Measurements from ENCODE around the gene HOXD13. TPM values are rescaled to one million over a fixed set of nuclear protein-coding genes. Genes with fewer than 3 reads are reported as not detected.

Gene HOXD13
- total RNA-seq, 1 experiment from 2014 or later: 2.6 TPM

- no peak for DNase-seq (ENCODE audit: low read depth)
Observed at GRCh38 chr2:176130957-176131847, 38.7 kb downstream of the HOXD13 start.

GRCh38 chr2:176131848-176132158 lies 39.3 kb downstream of the HOXD13 start:
- no peak for DNase-seq (ENCODE audit: low read depth)

DNA sequence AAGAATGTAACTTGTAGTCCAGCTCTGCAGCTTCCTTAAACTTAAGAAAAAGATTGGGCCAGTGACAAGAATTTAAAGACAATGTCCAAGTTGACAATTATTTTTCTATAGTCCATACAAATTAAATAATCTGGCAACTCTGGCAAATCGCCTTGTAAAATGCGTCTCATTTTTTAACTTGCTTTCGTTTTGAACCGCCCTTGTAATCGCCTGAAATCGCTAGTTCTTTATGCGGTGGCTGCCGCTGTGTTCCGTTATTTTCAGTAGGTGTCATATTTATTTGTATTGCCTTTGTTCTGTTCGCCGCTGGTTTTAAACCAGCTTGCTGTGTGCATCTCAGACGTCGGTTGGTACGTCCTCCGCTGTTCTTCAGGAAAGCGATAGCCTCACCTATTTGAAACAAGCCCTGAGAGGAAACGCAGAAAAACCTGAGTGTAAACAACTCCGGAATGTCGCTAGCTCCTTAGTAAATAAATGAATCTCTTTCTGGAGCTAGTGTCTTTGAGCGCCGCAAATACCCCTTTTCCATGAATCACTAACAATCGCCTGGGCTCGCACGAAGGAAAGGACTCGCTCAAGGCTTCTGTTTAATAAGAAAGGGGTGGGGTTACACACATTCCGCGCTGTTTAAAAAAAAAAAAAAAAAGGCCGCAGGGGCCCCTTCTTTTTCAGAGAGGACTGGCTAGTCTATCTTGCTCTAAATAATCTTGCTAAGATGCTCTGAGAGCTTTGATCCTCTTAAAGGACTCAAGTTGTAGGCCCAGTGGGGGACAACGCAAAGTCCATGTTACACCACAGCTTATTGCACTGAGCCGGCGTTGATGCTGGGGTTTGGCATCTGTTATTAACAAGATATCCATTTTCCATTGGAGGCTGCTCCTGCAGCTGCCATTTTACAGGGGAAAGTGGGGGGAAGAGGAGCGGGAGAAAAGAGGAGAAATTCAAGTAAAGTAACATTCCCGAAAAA lies 40.0 kb downstream of the HOXD13 start:
- no peak for DNase-seq (ENCODE audit: low read depth)

DNA sequence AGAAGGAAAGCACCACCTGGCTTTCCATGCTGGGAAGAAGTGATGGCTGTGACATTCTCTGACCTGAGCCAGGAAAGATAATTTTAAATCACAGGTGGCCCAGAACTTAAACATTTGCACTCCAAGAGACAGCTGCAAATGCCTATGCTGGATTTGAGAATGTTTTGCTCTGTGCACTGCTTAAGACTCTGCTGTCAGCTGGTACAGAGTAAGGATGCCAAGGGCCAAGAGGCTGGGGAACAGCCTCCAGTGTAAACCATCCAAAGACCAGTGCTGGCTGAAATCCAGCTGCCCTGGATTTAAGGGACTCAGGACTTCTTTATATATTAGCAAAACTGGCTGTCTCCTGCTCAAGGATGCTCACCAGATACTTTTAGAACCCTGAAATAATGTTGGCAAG lies 40.9 kb downstream of the HOXD13 start:
- DNase-seq (ENCODE audit: low read depth): no peak

DNA sequence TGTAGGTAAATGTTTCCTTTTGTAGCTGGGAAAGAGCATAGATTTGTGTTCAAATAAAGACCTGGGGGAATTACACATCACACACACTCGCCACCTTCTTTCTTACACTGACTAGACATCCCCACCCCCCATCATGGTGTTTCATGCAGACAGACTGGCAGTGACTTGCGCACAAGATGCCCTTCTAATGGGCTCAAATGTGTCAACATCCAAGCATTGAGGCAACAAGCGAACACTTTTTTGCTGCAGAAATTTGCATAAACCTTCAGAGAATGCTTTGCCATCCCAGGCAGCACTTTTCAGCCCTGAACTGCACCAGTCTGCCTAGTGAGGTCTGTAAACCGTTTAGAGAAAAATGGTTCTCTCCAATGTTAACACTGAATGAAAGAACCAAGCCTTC lies 41.5 kb downstream of the HOXD13 start:
- DNase-seq (ENCODE audit: low read depth): no peak

DNA sequence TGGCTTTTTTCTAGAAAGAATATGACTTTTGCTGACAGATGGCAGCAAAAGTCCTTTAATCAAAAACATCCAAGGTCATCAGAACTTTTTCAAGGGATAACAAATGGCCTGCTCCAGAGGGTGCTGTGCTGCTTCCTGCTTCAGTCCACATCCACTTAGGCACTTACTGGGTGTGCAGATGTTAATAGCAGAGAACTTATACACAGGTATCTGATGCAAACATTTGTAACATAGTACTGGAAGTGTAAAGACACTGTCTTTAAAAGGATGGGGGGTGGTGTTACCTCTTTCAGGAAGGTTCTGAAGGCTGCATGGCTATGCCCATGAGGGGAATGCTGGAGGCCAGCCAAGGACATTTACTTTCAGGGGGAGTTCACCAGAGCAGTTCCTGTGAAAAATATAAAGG lies 42.5 kb downstream of the HOXD13 start:
- peak; percentile 67 for DNase-seq (ENCODE audit: low read depth)

GRCh38 chr2:176136374-176137251 lies 44.1 kb downstream of the HOXD13 start:
- DNase-seq (ENCODE audit: low read depth): peak; percentile 51

DNA sequence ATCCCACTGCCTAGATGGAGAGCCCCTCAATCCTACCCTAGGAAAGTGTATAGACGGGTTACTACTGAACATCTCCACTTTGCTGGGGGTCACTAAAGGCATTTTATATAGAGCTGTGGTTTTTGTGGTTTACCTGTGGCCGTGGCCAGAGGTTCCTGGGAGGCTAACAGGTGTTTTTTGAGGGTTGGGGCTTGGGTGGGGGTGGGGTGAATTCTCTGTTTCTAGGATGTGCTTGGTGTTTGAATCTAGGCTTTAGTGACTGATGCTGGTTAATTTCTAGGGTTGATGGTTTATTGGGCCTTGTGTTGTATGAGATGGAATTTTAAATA lies 44.7 kb downstream of the HOXD13 start:
- DNase-seq (ENCODE audit: low read depth): no peak

- DNase-seq (ENCODE audit: low read depth): no peak
Observed at GRCh38 chr2:176137906-176138305, 45.4 kb downstream of the HOXD13 start.

DNA sequence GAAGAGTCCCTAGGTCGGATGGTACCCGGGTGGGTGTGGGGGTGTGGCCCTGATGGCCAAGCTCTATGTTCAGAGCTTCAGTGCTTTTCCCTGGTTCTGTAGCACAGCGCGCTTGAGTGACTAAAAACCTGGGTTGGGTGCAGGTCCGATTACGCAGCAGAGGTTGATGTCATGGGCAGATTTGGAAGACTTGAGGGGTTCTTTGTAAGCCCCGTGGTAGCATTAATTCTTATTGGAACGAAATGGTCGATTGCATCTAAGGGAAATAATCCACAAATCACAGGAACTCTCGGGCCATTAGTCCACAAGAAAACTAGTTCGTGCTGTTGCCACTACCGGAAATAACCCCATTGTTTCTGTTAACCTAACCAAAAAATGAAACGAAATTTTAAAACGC lies 46.0 kb downstream of the HOXD13 start:
- no peak for DNase-seq (ENCODE audit: low read depth)

DNA sequence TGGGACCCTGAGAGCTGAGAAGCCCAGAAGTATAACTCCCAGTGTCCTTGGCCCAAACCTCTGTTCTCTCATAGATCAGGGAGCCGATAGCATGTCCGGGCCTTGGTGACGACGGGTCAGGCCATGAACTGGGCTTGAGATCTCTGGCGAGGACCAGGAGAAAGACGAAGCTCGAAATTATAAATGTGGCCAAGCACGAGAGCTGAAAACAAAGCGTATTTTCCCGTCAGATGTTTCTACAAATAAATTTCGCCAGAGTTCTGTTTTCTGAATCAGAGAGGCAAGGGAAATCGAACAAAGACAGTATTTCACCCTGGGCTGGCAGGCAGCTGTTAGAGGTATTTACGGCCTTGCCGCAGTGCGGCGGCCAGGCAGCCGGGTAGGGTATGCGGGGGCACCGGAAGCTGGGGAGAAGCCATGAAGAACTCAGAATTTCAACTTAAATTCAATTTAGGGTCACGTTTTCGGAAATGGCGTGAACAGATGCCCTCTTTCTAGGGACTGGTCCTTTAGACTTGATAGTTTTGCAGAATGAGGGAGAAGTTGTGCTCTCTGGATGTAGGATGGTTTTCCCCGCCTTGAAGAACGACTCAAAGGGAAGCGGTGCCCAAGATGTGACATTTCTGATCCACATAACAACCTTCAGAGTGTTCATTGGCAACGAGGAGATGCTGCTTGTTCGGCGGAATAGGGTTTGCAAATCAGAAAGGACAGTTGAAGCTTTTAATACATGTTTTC lies 46.6 kb downstream of the HOXD13 start:
- DNase-seq (ENCODE audit: low read depth): peak; percentile 42

DNA sequence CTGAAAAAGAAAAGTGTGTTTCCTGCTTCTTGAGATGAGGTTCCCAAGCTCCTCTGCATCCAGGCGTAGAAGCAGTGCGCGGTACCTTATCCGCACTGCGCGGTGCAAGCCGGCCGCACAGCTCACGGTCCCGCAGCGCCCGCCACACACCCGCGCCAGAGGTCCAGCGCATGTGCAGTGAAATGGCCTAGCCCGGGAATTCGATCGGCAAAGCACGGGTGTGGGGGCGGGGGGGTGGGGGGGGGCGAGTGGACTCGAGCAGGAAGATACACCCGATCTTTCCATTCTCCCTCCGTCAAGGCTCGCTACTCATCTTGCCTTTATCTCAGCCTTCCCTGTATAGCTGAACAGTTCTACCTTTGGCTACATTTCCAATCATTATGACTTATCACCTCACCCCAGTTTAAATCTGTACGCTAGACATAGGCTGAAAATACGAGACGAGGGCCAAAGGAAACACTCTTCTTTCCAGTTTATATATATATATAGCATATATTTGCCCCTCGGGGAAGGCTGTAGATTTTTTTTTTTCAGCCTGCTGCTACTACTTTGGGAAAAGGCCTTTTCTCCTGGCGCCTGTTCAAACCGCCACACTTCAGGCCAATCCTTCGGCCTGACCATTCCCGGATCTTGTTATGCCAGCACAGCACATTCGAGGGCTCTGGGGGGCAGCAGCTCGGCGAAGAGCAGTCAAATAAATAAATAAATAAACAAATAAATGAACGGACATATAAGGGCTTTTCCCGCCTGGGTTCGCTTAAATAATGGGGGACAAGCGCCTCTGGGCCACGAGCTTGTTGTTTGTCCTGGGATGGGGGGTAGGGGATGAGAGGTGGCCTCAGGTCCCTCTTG lies 47.4 kb downstream of the HOXD13 start:
- DNase-seq (ENCODE audit: low read depth): peak; percentile 76

- peak; percentile 82 for DNase-seq (ENCODE audit: low read depth)
Observed at GRCh38 chr2:176140513-176141317, 48.2 kb downstream of the HOXD13 start.

- DNase-seq (ENCODE audit: low read depth): no peak
Observed at GRCh38 chr2:176142281-176142680, 49.8 kb downstream of the HOXD13 start.

Other genes with a start within 250 kb of the HOXD13 start
- 56.6 and 64.4 TPM in 2 replicates for gene LNPK, start 90.5 kb upstream of the HOXD13 start, total RNA-seq (2014; rRNA removed; shearing (Covaris generic))
- not detected in 2 replicates for gene EVX2, start 8.8 kb upstream of the HOXD13 start, total RNA-seq (2014; rRNA removed; shearing (Covaris generic))
- gene HOXD12, start 7.1 kb downstream of the HOXD13 start, total RNA-seq (2014; rRNA removed; shearing (Covaris generic)): not detected in 2 replicates
- 0.10 TPM in 1 of 2 replicates, not detected in the other for gene HOXD11, start 14.6 kb downstream of the HOXD13 start, total RNA-seq (2014; rRNA removed; shearing (Covaris generic))
- not detected in 2 replicates for gene HOXD10, start 24.1 kb downstream of the HOXD13 start, total RNA-seq (2014; rRNA removed; shearing (Covaris generic))
- 1.4 TPM in 2 replicates for gene HOXD9, start 30.0 kb downstream of the HOXD13 start, total RNA-seq (2014; rRNA removed; shearing (Covaris generic))
- 11.7 and 16.1 TPM in 2 replicates for gene HOXD8, start 37.0 kb downstream of the HOXD13 start, total RNA-seq (2014; rRNA removed; shearing (Covaris generic))
- 7.2 and 9.6 TPM in 2 replicates for gene HOXD4, start 58.8 kb downstream of the HOXD13 start, total RNA-seq (2014; rRNA removed; shearing (Covaris generic))
- 1.6 and 2.1 TPM in 2 replicates for gene HOXD3, start 64.6 kb downstream of the HOXD13 start, total RNA-seq (2014; rRNA removed; shearing (Covaris generic))
- gene HOXD1, start 95.9 kb downstream of the HOXD13 start, total RNA-seq (2014; rRNA removed; shearing (Covaris generic)): 0.39 and 0.96 TPM in 2 replicates
- 53.9 and 60.8 TPM in 2 replicates for gene MTX2, start 176.7 kb downstream of the HOXD13 start, total RNA-seq (2014; rRNA removed; shearing (Covaris generic))

Measured in RPMI7951 (cell line).